Measurements from ENCODE around the gene RPL9.
A peak's percentile ranks its signal among the peaks of the same experiment; 100 is the strongest.
"Not testable (repeated sequence)": the region's sequence is repeated elsewhere in the genome, so short reads cannot be mapped to it uniquely, and the experiment has no call there.

RPL9 gene

DNA sequence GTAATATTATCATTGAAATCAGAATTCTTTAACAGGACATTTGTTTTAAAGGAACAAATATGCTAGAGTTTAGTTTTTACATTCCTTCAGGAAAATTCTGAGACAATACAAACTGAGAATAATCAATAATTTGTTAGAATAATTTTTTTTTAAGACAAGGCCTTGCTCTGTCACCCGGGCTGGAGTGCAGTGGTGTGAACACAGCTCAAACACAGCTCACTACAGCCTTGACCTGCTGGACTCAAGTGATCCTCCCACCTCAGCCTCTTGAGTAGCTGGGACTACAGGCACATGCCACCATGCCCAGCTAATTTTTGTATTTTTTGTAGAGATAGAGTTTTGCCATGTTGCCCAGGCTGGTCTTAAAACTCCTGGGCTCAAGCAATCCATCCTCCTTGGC, 33.4 kb downstream of the RPL9 start:
- DNase-seq, result not testable (repeated sequence)

DNA sequence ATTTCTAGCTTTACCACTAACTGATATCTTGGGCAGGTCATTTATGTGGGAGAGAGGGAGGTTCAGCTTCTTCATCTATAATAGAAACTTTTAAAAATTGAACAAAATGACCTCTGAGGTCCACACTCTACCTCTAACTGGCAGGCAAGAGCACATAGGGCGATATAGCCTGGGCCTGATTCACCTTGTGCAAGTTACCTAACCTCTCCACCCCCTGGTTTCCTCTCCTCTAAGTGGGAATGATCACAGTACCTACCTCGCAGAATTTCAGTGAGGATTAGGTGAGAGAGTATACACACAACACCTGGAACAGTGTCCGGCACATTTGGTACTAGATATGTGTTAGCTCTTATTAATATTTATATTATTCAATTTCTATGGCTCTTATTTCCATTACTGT, 36.5 kb downstream of the RPL9 start:
- no peak for DNase-seq

DNA sequence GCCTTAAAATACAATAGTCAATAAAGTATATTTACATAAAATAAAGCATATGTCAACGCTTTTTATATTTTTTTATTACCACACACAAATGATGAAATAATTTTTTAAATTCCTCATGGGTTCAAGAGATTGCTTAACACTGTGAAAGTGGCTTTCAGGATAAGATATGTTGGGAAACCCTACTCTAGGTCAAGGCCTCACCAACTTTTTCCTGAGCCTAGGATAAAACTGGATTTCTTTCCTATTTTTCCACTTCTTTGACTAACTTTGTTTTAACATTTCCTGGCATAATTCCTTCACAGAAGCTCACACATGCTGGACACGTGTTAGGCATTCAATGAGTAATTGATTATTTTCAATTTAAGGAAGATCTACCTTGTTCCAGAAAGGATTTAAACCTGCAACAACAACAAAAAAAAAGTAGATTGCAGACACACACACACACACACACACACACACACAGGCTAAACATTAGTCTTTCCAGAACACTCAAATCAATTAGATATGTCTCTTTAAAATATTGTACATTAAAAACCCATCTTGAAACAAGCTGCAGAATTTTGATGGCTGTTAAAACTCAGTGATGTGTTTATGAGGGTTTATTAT, 42.9 kb downstream of the RPL9 start:
- no peak for DNase-seq

DNA sequence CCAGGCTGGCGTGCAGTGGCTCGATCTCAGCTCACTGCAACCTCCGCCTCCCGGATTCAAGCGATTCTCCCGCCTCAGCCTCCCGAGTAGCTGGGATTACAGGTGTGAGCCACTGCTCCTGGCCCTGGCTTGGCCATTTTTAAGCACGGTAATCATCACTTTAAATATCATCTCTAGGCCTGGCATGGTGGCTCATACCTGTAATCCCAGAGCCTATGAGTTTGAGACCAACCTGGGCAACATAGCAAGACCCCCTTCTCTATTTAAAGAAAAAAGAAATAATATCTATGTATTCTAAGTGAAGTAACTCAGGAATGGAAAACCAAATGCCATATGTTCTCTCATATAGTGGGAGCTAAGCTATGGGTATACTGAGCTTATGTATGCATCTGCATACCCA, 47.2 kb downstream of the RPL9 start:
- DNase-seq, result not testable (repeated sequence)

DNA sequence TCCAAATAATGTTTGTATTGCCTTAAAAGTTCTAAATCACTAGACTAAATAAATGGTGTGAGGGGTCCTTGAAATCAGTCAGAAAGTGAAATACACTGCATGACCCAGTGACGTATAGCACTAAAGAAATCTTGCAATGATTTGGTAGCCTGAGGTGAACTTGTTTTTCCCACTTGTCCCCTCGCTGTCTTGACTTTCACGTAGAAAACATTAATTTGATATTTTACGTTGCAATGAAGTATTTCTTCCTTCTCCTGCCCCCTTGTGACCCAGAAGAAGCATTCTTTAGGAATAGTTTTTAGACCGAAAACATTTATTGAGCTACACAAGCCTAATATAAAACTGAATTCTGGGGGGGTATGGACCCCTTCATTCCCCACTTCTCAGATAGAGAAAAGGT, 48.3 kb downstream of the RPL9 start:
- DNase-seq, result no peak

DNA sequence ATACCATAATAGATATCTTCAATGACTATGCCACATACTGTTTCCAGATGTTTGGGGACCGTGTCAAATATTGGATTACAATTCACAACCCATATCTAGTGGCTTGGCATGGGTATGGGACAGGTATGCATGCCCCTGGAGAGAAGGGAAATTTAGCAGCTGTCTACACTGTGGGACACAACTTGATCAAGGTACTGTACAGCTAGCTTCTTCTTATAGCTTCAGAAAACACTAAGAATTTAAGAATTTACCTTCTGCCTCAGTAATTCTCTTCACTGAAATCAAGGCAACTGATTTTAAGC, 51.2 kb downstream of the RPL9 start:
- DNase-seq, result no peak

DNA sequence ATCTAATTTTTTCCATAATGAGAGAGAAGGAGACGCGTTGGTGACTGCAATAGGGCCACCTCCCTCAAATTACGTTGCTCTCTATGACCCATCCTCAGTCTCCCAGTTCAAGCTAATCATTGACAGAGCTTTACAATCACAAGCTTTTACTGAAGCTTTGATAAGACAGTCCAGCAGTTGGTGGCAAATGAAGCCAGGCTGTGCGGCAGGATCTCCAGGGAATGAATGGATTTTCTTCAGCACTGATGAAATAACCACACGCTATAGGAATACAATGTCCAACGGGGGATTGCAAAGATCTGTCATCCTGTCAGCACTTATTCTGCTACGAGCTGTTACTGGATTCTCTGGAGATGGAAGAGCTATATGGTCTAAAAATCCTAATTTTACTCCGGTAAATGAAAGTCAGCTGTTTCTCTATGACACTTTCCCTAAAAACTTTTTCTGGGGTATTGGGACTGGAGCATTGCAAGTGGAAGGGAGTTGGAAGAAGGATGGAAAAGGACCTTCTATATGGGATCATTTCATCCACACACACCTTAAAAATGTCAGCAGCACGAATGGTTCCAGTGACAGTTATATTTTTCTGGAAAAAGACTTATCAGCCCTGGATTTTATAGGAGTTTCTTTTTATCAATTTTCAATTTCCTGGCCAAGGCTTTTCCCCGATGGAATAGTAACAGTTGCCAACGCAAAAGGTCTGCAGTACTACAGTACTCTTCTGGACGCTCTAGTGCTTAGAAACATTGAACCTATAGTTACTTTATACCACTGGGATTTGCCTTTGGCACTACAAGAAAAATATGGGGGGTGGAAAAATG, 51.7 kb downstream of the RPL9 start, which contains the start of gene KLB:
KLB (plus strand) TSS at position 168 of the 821 bp plus-strand sequence; CDS start at position 188, 20 bp downstream.
- DNase-seq, result peak; percentile 45
